H9 (cell line): Measurements from ENCODE around the gene TMCC1. TPM values are rescaled to one million over a fixed set of nuclear protein-coding genes. Genes with fewer than 3 reads are reported as not detected.

Source experiments
- DNase-seq: peaks from one replicate; pipeline ENCODE4 v3.0.0-alpha.2; 2017
- H2AFZ ChIP-seq: one replicate; pipeline ENCODE4 v1.6.1; 2013; ENCODE audit warnings: mild to moderate bottlenecking, low read length, control low read depth, moderate library complexity
- H2AK5ac ChIP-seq: 2 replicates; pipeline ENCODE4 v1.6.1; 2013; ENCODE audit warnings: low read length, control low read depth, mixed read lengths; ENCODE audit not compliant: insufficient read length
- H2BK120ac ChIP-seq: one replicate; pipeline ENCODE4 v1.6.1; 2013; ENCODE audit warnings: low read depth, mild to moderate bottlenecking, low read length, control low read depth, inconsistent platforms; ENCODE audit not compliant: poor library complexity, severe bottlenecking
- H2BK12ac ChIP-seq: 2 replicates; pipeline ENCODE4 v1.6.1; 2013; ENCODE audit warnings: low read length, control low read depth, mixed read lengths, low read depth; ENCODE audit not compliant: insufficient read length
- H2BK15ac ChIP-seq: 2 replicates; pipeline ENCODE4 v1.6.1; 2013; ENCODE audit warnings: low read depth, low read length, control low read depth
- H2BK20ac ChIP-seq: one replicate; pipeline ENCODE4 v1.6.1; 2013; ENCODE audit warnings: low read depth, mild to moderate bottlenecking, low read length, control low read depth, inconsistent platforms; ENCODE audit not compliant: poor library complexity, severe bottlenecking
- H2BK5ac ChIP-seq: 2 replicates; pipeline ENCODE4 v1.6.1; 2013; ENCODE audit warnings: low read length, control low read depth, mixed read lengths; ENCODE audit not compliant: insufficient read length
- H3K14ac ChIP-seq: 2 replicates; pipeline ENCODE4 v1.6.1; 2013; ENCODE audit warnings: low read length, control low read depth; ENCODE audit not compliant: insufficient read depth
- H3K18ac ChIP-seq: 2 replicates; pipeline ENCODE4 v1.6.1; 2013; ENCODE audit warnings: low read depth, mild to moderate bottlenecking, mixed read lengths, low read length, control low read depth; ENCODE audit not compliant: insufficient read length
- H3K23ac ChIP-seq: 2 replicates; pipeline ENCODE4 v1.6.1; 2013; ENCODE audit warnings: low read length, control low read depth, mixed read lengths, low read depth; ENCODE audit not compliant: insufficient read length
- H3K23me2 ChIP-seq: 2 replicates; pipeline ENCODE4 v1.6.1; 2013; ENCODE audit warnings: low read depth, mild to moderate bottlenecking, mixed read lengths, low read length, control low read depth; ENCODE audit not compliant: insufficient read length, poor library complexity, severe bottlenecking
- H3K27ac ChIP-seq: 2 replicates; pipeline ENCODE4 v1.5.1; 2013; ENCODE audit warnings: low read length, control low read depth, mixed read lengths, low read depth; ENCODE audit not compliant: insufficient read length
- H3K27me3 ChIP-seq: 2 replicates; pipeline ENCODE4 v1.6.1; 2013; ENCODE audit warnings: low read length, control low read depth, inconsistent platforms; ENCODE audit not compliant: insufficient read depth
- H3K4ac ChIP-seq: 2 replicates; pipeline ENCODE4 v1.6.1; 2013; ENCODE audit warnings: low read depth, mild to moderate bottlenecking, control low read depth, inconsistent platforms, low read length, moderate library complexity
- H3K4me1 ChIP-seq: 2 replicates; pipeline ENCODE4 v1.6.1; 2013; ENCODE audit warnings: low read length, control low read depth, inconsistent platforms; ENCODE audit not compliant: insufficient read depth
- H3K4me2 ChIP-seq: 2 replicates; pipeline ENCODE4 v1.6.1; 2013; ENCODE audit warnings: low read length, control low read depth, mixed read lengths; ENCODE audit not compliant: insufficient read length, insufficient read depth
- H3K56ac ChIP-seq: 2 replicates; pipeline ENCODE4 v1.6.1; 2013; ENCODE audit warnings: low read depth, mild to moderate bottlenecking, mixed read lengths, low read length, control low read depth; ENCODE audit not compliant: insufficient read length
- H3K79me1 ChIP-seq: 2 replicates; pipeline ENCODE4 v1.6.1; 2013; ENCODE audit warnings: low read depth, mild to moderate bottlenecking, moderate library complexity, low read length, control low read depth, inconsistent platforms; ENCODE audit not compliant: insufficient read depth, poor library complexity, severe bottlenecking
- H3K79me2 ChIP-seq: 2 replicates; pipeline ENCODE4 v1.6.1; 2013; ENCODE audit warnings: low read length, control low read depth, inconsistent platforms; ENCODE audit not compliant: insufficient read depth
- H3K9ac ChIP-seq: 2 replicates; pipeline ENCODE4 v1.6.1; 2013; ENCODE audit warnings: low read length, control low read depth, mixed read lengths; ENCODE audit not compliant: insufficient read length; ENCODE audit errors: extremely low read depth
- H3K9me3 ChIP-seq: one replicate; pipeline ENCODE4 v1.6.1; 2013; ENCODE audit warnings: low read depth, low read length, inconsistent platforms; ENCODE audit not compliant: control insufficient read depth
- H3T11ph ChIP-seq: one replicate; pipeline ENCODE4 v1.6.1; 2013; ENCODE audit warnings: mild to moderate bottlenecking, low read length, control low read depth, inconsistent platforms
- H4K20me1 ChIP-seq: one replicate; pipeline ENCODE4 v1.6.1; 2013; ENCODE audit not compliant: control insufficient read depth, insufficient read length, insufficient read depth
- H4K5ac ChIP-seq: 2 replicates; pipeline ENCODE4 v1.6.1; 2013; ENCODE audit warnings: low read depth, mild to moderate bottlenecking, mixed read lengths, low read length, control low read depth; ENCODE audit not compliant: insufficient read length
- H4K8ac ChIP-seq: replicated peaks from 2 replicates; pipeline ENCODE4 v1.6.1; 2013; ENCODE audit warnings: low read length, control low read depth, mixed read lengths, low read depth; ENCODE audit not compliant: insufficient read length
- H4K91ac ChIP-seq: 2 replicates; pipeline ENCODE4 v1.6.1; 2013; ENCODE audit warnings: low read depth, mild to moderate bottlenecking, moderate library complexity, mixed read lengths, low read length, control low read depth; ENCODE audit not compliant: insufficient read length
- H3K27ac Mint-ChIP-seq, 3 experiments: 2 replicates in 2 of 3; 3 replicates in 1 of 3; pipeline ENCODE4 v1.8.0; 2020 to 2021; ENCODE audit warnings: mixed read lengths in 3 of 3, mild to moderate bottlenecking in 1 of 3, moderate library complexity in 1 of 3
- H3K27me3 Mint-ChIP-seq: 2 replicates; pipeline ENCODE4 v1.8.0; 2021; ENCODE audit warnings: low read depth, mild to moderate bottlenecking, moderate library complexity, mixed read lengths
- H3K36me3 Mint-ChIP-seq, 3 experiments: 2 replicates in 2 of 3; 3 replicates in 1 of 3; pipeline ENCODE4 v1.8.0; 2020 to 2021; ENCODE audit warnings: low read depth in 3 of 3, mixed read lengths in 3 of 3; ENCODE audit not compliant: insufficient read depth in 1 of 3
- H3K4me1 Mint-ChIP-seq, 2 experiments: 2 replicates each; pipeline ENCODE4 v1.8.0; 2020; ENCODE audit warnings: mixed read lengths in 2 of 2
- H3K4me3 Mint-ChIP-seq, 2 experiments: 2 replicates in 1 of 2; 3 replicates in 1 of 2; pipeline ENCODE4 v1.8.0; 2020 to 2021; ENCODE audit warnings: mild to moderate bottlenecking in 2 of 2, mixed read lengths in 2 of 2, moderate library complexity in 1 of 2
- H3K9me3 Mint-ChIP-seq, 2 experiments: 2 replicates in 1 of 2; 3 replicates in 1 of 2; pipeline ENCODE4 v1.8.0; 2020; ENCODE audit warnings: mild to moderate bottlenecking in 2 of 2, mixed read lengths in 2 of 2, moderate library complexity in 1 of 2
- WGBS: extraction: QIAGEN DNeasy Blood & Tissue Kit; methylation state at CpG from one replicate; pipeline ENCODE4 v1.1.7; 2013; ENCODE audit warnings: missing lambda C conversion rate, low lambda C conversion rate, mixed read lengths; ENCODE audit not compliant: insufficient read length; ENCODE audit errors: extremely low coverage; 5-methylcytosine and 5-hydroxymethylcytosine counted together
- total RNA-seq: library from RNA; stranded (reverse); gene quantifications from 2 replicates; pipeline ENCODE4 v1.2.1, GENCODE V29; 2021
- TF ChIP-seq, protein P1 (sequence below): fragments of 200-600 bp; sonication (generic); conservative IDR thresholded peaks from 3 replicates; pipeline ENCODE4 v1.8.0; 2021; ENCODE audit warnings: antibody characterized with exemption, mild to moderate bottlenecking

The TMCC1 gene
- total RNA-seq, 1 experiment from 2014 or later, result 24.4 TPM

GRCh38 chr3:129683201-129683600 is 210.3 kb downstream of the TMCC1 start:
- Histone ChIP-seq H4K91ac (no peak overlapping the region), H3K9me3 (no peaks in the 10 kb centered on the region), H2BK20ac (no peak overlapping the region), H2BK5ac (no peak overlapping the region), H2AFZ (no peak overlapping the region), H2BK15ac (no peak overlapping the region), H4K20me1 (no peaks in the 10 kb centered on the region), H3K4me2 (no peak overlapping the region), H3K4ac (no peak overlapping the region), H3K27ac (no peak overlapping the region), H2BK12ac (no peak overlapping the region), H2BK120ac (no peak overlapping the region), H3K9ac (no peak overlapping the region), H3K79me1 (no peaks in the 10 kb centered on the region), H2AK5ac (no peak overlapping the region), H3K23ac (no peak overlapping the region), H3T11ph (no peak overlapping the region), H3K18ac (no peak overlapping the region), H4K5ac (no peak overlapping the region), H3K23me2 (no peaks in the 10 kb centered on the region), H4K8ac (no peak overlapping the region), H3K79me2 (no peaks in the 10 kb centered on the region), H3K27me3 (no peaks in the 10 kb centered on the region), H3K14ac (no peak overlapping the region), H3K4me1 (peaks cover 7% of the 10 kb centered on the region; the same call in 1 of the 2 replicates), H3K56ac (no peak overlapping the region)
- TF ChIP-seq, protein P1, sequence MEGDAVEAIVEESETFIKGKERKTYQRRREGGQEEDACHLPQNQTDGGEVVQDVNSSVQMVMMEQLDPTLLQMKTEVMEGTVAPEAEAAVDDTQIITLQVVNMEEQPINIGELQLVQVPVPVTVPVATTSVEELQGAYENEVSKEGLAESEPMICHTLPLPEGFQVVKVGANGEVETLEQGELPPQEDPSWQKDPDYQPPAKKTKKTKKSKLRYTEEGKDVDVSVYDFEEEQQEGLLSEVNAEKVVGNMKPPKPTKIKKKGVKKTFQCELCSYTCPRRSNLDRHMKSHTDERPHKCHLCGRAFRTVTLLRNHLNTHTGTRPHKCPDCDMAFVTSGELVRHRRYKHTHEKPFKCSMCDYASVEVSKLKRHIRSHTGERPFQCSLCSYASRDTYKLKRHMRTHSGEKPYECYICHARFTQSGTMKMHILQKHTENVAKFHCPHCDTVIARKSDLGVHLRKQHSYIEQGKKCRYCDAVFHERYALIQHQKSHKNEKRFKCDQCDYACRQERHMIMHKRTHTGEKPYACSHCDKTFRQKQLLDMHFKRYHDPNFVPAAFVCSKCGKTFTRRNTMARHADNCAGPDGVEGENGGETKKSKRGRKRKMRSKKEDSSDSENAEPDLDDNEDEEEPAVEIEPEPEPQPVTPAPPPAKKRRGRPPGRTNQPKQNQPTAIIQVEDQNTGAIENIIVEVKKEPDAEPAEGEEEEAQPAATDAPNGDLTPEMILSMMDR, result no peak
- no peaks in the 10 kb centered on the region for H3K9me3 Mint-ChIP-seq
- H3K27me3 Mint-ChIP-seq, result no peaks in the 10 kb centered on the region
- no peak overlapping the region for H3K4me3 Mint-ChIP-seq
- DNase-seq, result no peak
- peaks cover 40 to 42% of the 10 kb centered on the region in 2 experiments for H3K4me1 Mint-ChIP-seq
- peaks cover 0 to 2% (median 0%) of the 10 kb centered on the region in 3 experiments; a peak in 1 of 7 replicates for H3K36me3 Mint-ChIP-seq
- no peak overlapping the region for H3K27ac Mint-ChIP-seq
- no CpG with 5 or more reads among the region's 2 CpGs for WGBS
